GM06990 (cell line): ENCODE measurements around the gene RTTN.
"Not testable (repeated sequence)": the region's sequence is repeated elsewhere in the genome, so short reads cannot be mapped to it uniquely, and the experiment has no call there.

Source experiments
- DNase-seq: peaks from one replicate; pipeline ENCODE4 v3.0.0-alpha.2; 2011; ENCODE audit not compliant: insufficient read length; ENCODE audit errors: extremely low read depth
- H3K27me3 ChIP-seq: replicated peaks from 2 replicates; pipeline ENCODE4 v1.6.0; 2011; ENCODE audit warnings: low read length; ENCODE audit not compliant: control insufficient read depth, insufficient read depth
- H3K36me3 ChIP-seq: 2 replicates; pipeline ENCODE4 v1.5.1; 2011; ENCODE audit warnings: low read length; ENCODE audit not compliant: control insufficient read depth, insufficient read depth
- H3K4me3 ChIP-seq: replicated peaks from 2 replicates; pipeline ENCODE4 v1.5.1; 2011; ENCODE audit warnings: low read depth, mild to moderate bottlenecking, control low read depth, low read length
- TF ChIP-seq, protein P1 (sequence below): IDR thresholded peaks from 2 replicates; pipeline ENCODE4 v1.5.1; 2011; ENCODE audit warnings: low read length, control low read depth, mild to moderate bottlenecking, inconsistent platforms; ENCODE audit not compliant: insufficient read depth, poor library complexity, severe bottlenecking

The RTTN gene

GRCh38 chr18:70116949-70117348, 88.5 kb downstream of the RTTN start:
- Histone ChIP-seq H3K27me3 (no peaks in the 10 kb centered on the region), H3K4me3 (no peak overlapping the region), H3K36me3 (peaks cover 2% of the 10 kb centered on the region)
- TF ChIP-seq, protein P1, sequence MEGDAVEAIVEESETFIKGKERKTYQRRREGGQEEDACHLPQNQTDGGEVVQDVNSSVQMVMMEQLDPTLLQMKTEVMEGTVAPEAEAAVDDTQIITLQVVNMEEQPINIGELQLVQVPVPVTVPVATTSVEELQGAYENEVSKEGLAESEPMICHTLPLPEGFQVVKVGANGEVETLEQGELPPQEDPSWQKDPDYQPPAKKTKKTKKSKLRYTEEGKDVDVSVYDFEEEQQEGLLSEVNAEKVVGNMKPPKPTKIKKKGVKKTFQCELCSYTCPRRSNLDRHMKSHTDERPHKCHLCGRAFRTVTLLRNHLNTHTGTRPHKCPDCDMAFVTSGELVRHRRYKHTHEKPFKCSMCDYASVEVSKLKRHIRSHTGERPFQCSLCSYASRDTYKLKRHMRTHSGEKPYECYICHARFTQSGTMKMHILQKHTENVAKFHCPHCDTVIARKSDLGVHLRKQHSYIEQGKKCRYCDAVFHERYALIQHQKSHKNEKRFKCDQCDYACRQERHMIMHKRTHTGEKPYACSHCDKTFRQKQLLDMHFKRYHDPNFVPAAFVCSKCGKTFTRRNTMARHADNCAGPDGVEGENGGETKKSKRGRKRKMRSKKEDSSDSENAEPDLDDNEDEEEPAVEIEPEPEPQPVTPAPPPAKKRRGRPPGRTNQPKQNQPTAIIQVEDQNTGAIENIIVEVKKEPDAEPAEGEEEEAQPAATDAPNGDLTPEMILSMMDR, result no peak
- no peak for DNase-seq

- H3K36me3 ChIP-seq, result peaks cover 7% of the 10 kb centered on the region
- TF ChIP-seq, protein P1, result no peak
- H3K27me3 ChIP-seq, result no peaks in the 10 kb centered on the region
- H3K4me3 ChIP-seq, result no peak overlapping the region
- no peak for DNase-seq
These were observed 92.0 kb downstream of the RTTN start for GRCh38 chr18:70113511-70113910.

DNA sequence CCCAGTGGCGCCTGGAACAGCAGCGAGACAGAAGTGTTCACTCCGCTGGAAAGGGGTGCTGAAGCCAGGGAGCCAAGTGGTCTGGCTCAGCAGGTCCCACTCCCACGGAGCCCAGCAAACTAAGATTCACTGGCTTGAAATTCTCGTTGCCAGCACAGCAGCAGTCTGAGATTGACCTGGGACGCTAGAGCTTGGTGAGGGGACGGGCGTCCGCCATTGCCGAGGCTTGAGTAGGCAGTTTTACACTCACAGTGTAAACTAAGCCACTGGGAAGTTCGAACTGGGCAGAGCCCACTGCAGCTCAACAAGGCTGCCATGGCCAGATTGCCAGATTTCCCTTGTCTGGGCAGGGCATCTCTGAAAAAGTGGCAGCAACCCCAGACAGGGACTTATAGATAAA, 94.8 kb downstream of the RTTN start:
- Histone ChIP-seq H3K4me3 (no peak overlapping the region), H3K27me3 (no peaks in the 10 kb centered on the region), H3K36me3 (peaks cover 10% of the 10 kb centered on the region)
- DNase-seq, result no peak
- TF ChIP-seq, protein P1, result no peak

- TF ChIP-seq, protein P1, result no peak
- Histone ChIP-seq H3K36me3 (peaks cover 14% of the 10 kb centered on the region), H3K27me3 (no peaks in the 10 kb centered on the region), H3K4me3 (no peak overlapping the region)
- DNase-seq, result no peak
These were observed 98.4 kb downstream of the RTTN start for GRCh38 chr18:70107091-70107490.

DNA sequence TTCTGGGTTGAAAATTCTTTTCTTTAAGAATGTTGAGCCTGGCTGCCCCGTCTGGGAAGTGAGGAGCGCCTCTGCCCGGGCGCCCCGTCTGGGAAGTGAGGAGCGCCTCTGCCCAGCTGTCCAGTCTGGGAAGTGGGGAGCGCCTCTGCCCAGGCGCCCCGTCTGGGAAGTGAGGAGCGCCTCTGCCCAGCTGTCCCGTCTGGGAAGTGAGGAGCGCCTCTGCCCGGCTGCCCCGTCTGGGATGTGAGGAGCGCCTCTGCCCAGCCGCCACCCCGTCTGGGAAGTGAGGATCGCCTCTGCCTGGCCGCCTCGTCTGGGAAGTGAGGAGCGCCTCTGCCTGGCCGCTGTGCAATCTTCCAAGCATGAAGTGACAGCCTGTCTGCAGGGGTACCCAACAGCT, 102.6 kb downstream of the RTTN start:
- DNase-seq, H3K36me3 ChIP-seq, H3K27me3 ChIP-seq, H3K4me3 ChIP-seq: not testable (repeated sequence)

DNA sequence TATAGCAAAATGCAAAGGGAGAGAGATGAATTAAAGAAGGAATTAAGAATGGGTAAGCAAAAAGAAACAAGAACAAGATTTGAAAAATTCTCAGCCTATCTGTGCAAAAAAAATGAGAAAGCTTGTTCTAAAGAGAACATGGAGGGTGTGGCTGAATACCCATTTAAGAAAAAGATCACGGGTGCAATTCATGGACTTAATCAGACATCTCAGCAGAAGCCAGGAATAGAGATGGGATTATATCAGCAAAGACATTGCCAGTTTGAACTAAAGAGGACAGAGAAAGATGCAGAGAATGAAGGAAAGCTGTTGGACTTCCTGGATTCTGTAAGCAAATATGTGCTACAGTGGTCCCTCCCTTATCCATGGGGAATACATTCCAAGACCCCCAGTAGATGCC, 115.6 kb downstream of the RTTN start:
- no peak overlapping the region for H3K4me3 ChIP-seq
- no peak for DNase-seq
- TF ChIP-seq, protein P1, result no peak
- H3K36me3 ChIP-seq, result peaks cover 4% of the 10 kb centered on the region
- H3K27me3 ChIP-seq, result no peaks in the 10 kb centered on the region
